Stimulated activated CD8-positive, alpha-beta memory T cell treated with anti-CD3 and anti-CD28 coated beads, Interleukin-7, amount 100 ng/mL, for 4 hours (primary cell): Measurements from ENCODE around the gene SPINK5.
"Not testable (repeated sequence)": the region's sequence is repeated elsewhere in the genome, so short reads cannot be mapped to it uniquely, and the experiment has no call there.

Experiments used
- DNase-seq, 2 donors: peaks; one replicate each; pipeline ENCODE4 v3.0.0-alpha.2; 2020; ENCODE audit warnings: low read depth in 2 of 2

The SPINK5 gene, protein sequence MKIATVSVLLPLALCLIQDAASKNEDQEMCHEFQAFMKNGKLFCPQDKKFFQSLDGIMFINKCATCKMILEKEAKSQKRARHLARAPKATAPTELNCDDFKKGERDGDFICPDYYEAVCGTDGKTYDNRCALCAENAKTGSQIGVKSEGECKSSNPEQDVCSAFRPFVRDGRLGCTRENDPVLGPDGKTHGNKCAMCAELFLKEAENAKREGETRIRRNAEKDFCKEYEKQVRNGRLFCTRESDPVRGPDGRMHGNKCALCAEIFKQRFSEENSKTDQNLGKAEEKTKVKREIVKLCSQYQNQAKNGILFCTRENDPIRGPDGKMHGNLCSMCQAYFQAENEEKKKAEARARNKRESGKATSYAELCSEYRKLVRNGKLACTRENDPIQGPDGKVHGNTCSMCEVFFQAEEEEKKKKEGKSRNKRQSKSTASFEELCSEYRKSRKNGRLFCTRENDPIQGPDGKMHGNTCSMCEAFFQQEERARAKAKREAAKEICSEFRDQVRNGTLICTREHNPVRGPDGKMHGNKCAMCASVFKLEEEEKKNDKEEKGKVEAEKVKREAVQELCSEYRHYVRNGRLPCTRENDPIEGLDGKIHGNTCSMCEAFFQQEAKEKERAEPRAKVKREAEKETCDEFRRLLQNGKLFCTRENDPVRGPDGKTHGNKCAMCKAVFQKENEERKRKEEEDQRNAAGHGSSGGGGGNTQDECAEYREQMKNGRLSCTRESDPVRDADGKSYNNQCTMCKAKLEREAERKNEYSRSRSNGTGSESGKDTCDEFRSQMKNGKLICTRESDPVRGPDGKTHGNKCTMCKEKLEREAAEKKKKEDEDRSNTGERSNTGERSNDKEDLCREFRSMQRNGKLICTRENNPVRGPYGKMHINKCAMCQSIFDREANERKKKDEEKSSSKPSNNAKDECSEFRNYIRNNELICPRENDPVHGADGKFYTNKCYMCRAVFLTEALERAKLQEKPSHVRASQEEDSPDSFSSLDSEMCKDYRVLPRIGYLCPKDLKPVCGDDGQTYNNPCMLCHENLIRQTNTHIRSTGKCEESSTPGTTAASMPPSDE

GRCh38 chr5:148063861-148064260 is at the start of gene SPINK5:
Gene SPINK5, plus strand, starts transcription at chr5:148063980. Its CDS starts 65 bp downstream, at chr5:148064045.
- no peak for DNase-seq

- no peak for DNase-seq
These were observed 49.5 kb upstream of the SPINK5 start for GRCh38 chr5:148014276-148014675.

GRCh38 chr5:148020257-148020988 is 43.4 kb upstream of the SPINK5 start:
- DNase-seq, result no peak

GRCh38 chr5:148027505-148027904 is 36.3 kb upstream of the SPINK5 start:
- no peak for DNase-seq

GRCh38 chr5:148029131-148029530 is 34.6 kb upstream of the SPINK5 start:
- no peak for DNase-seq

GRCh38 chr5:148033134-148033533 is 30.6 kb upstream of the SPINK5 start:
- DNase-seq, result no peak

- no peak for DNase-seq
These were observed 28.1 kb upstream of the SPINK5 start for GRCh38 chr5:148035676-148036075.

DNA sequence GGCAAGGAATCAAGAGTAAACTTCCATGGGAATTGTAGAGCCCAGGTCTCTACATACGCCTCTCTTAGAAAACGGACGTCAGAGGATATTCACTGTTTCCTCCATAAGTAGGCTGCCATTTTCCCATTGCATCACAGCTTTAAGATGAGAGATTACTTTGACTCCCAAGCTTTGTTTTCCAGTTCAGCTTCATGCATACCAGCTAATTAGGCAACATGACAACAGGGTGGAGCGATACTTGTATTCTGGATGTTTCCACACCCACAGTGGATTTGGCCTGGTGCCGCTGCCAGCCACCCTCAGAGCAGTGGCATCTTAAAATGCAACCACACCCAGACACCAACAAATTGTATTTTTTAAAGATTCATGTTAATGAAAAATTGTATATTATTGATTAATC is 20.9 kb upstream of the SPINK5 start:
- no peak for DNase-seq

DNA sequence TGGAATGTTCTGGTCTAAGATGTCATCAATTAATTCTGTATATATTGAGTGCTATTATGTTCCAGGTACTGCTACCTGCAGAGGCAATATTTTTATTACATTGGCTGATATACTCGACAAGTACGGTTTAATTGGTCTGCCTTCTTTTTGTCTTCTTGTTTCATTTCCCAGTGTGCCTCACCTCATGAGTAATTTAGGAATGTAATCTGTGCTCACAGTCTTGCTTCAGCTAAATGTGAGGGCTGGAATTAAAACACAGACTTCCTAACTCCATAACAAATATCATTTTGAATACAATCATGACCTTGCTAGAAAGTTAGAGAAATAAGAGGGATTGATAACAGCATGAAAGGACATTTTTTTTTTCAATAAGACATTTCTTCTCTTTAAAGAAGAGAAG is 20.1 kb upstream of the SPINK5 start:
- no peak for DNase-seq

DNA sequence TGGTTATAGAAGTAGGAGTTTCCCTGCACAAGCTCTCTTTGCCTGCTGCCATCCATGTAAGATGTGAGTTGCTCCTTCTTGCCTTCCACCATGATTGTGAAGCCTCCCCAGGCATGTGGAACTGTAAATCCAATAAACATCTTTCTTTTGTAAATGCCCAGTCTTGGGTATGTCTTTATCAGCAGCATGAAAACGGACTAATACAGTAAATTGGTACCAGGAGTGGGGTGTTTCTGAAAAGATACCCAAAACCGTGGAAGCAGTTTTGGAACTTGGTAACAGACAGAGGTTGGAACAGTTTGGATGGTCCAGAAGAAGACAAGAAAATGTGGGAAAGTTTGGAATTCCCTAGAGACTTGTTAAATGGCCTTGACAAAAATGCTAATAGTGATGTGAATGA is 8.6 kb upstream of the SPINK5 start:
- not testable (repeated sequence) for DNase-seq

GRCh38 chr5:148060309-148060708 is 3.5 kb upstream of the SPINK5 start:
- DNase-seq, result no peak

DNA sequence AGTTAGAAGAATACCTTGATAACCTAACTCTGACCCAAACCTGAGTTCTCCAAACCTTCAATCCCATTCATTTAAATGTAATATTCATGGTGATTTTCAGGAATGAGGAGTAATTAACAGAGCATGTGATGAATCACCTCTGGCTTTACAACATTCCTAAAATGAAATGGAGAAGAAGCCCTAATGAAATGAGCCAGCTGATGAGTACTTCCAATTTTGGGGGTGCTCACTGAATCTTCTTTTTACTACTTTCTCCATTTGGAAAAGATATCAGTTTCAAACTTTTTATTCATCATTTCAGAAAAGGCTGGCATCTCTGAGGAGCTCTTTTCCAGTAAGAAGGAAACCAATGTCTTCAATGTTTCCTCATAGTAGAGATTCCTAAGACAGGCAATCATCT is 2.9 kb upstream of the SPINK5 start:
- DNase-seq, result no peak

DNA sequence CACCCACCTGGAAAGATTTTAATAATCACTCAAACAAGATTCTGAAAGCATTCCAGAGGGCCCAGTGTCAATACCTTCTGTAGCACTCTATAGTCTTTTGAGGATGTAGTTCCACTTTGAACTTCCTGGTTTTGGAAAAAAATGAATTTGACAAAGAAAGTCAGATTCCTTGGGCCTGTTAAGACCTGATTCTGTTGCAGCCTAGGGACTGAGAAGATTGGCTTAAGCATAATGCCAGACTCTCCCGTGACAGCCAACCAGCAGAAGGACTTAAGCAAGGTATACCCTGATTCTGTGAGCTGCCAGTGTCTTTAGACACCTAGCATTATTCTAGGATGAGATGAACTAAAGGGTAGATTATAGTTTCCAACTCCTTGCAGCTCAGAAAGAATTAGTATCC is 6.8 kb downstream of the SPINK5 start:
- DNase-seq, result no peak

DNA sequence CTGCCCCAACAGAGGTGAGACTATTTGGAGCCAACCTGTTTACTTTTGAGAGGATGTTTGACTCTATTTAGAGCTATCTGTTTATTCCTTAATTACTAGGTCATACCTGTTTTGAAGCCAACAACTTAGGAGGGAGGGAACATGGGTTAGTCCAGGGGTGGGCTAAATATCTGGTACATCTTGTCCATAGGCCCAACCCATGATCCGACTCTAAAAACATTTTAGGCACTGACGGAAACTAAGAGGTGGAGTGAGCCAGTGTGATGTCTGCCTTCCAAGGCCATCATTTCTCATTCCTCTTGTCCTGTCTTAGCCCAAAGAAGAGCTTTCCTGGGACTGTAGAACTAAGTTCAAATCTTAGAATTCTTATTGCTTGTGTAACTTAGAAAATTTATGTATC is 8.4 kb downstream of the SPINK5 start:
- DNase-seq, result no peak

GRCh38 chr5:148075529-148075928 is 11.7 kb downstream of the SPINK5 start:
- DNase-seq, result no peak

DNA sequence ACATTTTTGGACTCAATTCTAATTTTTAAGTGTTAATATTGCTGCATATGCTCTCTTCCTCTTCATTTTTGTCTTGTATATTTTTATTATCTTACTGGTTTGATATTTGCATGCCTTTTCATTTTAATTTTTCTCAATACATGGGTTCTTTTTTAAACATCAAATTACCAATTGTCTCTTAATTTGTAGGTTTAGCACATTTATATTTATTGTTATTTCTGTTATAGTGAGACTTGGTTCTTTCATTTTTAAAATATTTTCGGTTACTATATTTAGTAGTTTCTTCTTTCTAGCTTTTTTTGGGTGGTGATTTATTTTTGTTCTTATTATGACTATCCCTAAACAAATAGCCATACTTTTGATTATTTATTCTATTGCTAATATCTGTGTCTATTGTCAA is 19.4 kb downstream of the SPINK5 start:
- no peak for DNase-seq

- DNase-seq, result no peak
These were observed 20.5 kb downstream of the SPINK5 start for GRCh38 chr5:148084269-148084668.

DNA sequence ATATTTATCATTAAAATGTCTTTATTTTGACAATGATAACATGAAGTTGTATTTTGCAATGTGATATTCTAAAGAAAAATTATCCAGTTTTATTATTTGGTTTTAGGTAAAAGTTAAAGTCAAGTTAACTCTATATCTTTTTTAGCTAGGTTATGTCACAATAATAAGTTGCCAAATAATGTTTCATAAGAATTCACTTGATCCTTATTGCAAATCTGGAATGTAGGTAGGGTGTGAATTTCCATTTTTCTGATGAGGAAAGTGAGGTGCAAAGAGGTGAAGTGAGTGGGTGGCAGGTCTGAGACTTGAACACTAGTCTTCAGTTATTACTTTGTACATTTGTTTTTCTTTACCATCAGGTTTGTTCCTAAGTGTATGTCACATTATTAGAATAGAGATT is 21.5 kb downstream of the SPINK5 start:
- DNase-seq, result no peak

DNA sequence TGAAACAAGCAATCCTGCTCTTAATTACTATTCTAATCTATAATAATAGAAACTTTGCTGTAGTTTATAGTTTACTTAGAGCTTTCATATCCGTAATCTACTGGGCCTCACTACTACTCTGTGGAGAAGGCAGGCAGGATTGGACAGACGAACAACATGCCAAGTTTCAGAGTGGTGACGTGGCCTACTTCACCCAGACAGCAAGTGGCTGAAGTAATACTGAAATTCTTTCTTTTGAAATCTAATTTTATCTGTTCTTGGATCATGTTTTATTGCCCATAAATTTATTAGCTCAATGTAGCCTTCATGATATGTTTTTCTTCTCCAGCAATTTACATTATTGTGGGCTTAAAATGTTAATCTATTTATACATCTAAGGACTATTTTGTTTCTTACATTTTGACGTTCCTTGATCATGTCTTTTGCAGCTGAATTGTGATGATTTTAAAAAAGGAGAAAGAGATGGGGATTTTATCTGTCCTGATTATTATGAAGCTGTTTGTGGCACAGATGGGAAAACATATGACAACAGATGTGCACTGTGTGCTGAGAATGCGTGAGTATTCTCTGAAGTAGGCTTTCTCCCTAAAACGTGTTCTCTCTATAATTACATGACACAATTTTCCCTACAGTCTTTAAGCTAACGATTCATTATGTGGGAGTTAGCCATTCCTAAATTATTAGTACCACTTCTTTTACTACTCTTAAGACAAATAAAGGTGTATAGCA is 22.4 kb downstream of the SPINK5 start:
- DNase-seq, result no peak

- no peak for DNase-seq
These were observed 26.5 kb downstream of the SPINK5 start for GRCh38 chr5:148090146-148090772.

DNA sequence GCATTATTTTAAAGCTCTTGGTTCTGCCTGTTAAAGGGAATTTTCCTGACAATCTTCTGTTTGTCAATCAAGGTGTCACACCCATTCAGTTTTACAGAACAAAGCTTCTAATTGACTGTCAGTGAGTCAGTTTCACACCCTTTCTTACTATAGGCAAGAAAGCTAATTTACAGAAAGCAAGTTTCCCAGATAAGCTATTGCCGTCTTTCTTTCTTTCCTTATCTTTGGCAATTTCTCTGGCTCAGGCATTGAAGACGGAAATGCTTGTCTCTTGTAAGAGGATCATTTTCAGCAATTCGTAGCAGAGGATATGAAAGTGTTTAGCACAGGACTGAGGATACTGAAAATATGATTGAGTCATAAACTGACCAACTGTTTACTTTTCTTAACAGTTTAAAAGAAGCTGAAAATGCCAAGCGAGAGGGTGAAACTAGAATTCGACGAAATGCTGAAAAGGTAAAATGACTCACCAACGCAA is 27.0 kb downstream of the SPINK5 start:
- DNase-seq, result no peak
